ENCODE results near the gene FXYD6.

FXYD6 gene

GRCh38 chr11:117914991-117915618 lies 38.6 kb upstream of the FXYD6 start:
- no peak overlapping the region for H3K27ac ChIP-seq

GRCh38 chr11:117914398-117914761 lies 37.9 kb upstream of the FXYD6 start:
- H3K27ac ChIP-seq: no peak overlapping the region
- no peak for TF ChIP-seq CTCF (conservative IDR thresholded peaks at IDR 0.05)

More at GRCh38 chr11:117914991-117915618, 38.6 kb upstream of the FXYD6 start:
- TF ChIP-seq CTCF (conservative IDR thresholded peaks at IDR 0.05): no peak

GRCh38 chr11:117913736-117914397 lies 37.4 kb upstream of the FXYD6 start:
- H3K27ac ChIP-seq: no peak overlapping the region
- TF ChIP-seq CTCF (conservative IDR thresholded peaks at IDR 0.05): no peak

- no peak for TF ChIP-seq CTCF (conservative IDR thresholded peaks at IDR 0.05)
- no peak overlapping the region for H3K27ac ChIP-seq
Observed at GRCh38 chr11:117912497-117912896, 36.0 kb upstream of the FXYD6 start.

GRCh38 chr11:117911694-117912093 lies 35.2 kb upstream of the FXYD6 start:
- no peak for TF ChIP-seq CTCF (conservative IDR thresholded peaks at IDR 0.05)
- no peak overlapping the region for H3K27ac ChIP-seq

- TF ChIP-seq CTCF (conservative IDR thresholded peaks at IDR 0.05): no peak
Observed at GRCh38 chr11:117910941-117911655, 34.6 kb upstream of the FXYD6 start.

GRCh38 chr11:117910525-117910924 lies 34.1 kb upstream of the FXYD6 start:
- TF ChIP-seq CTCF (conservative IDR thresholded peaks at IDR 0.05): no peak
- H3K27ac ChIP-seq: no peak overlapping the region

More at GRCh38 chr11:117910941-117911655, 34.6 kb upstream of the FXYD6 start:
- H3K27ac ChIP-seq: no peak overlapping the region
